SK-N-SH treated with all-trans-retinoic acid at 6 μM for 48 hours (cell line): Measurements from ENCODE around the gene DCAF8L2.

Source experiments
- ARNTL ChIP-seq: fragments of 450-650 bp; formaldehyde crosslinking; IDR thresholded peaks from 2 replicates; pipeline ENCODE4 v1.5.0; 2020; ENCODE audit warnings: low read depth, mild to moderate bottlenecking, moderate library complexity, borderline replicate concordance
- BACH2 ChIP-seq: fragments of 250-450 bp; sonication (Bioruptor Pico); IDR thresholded peaks from 2 replicates; pipeline ENCODE4 v1.9.0; 2021; ENCODE audit warnings: mild to moderate bottlenecking, borderline replicate concordance
- CSDC2 ChIP-seq: fragments of 250-450 bp; sonication (Bioruptor Pico); IDR thresholded peaks from 2 replicates; pipeline ENCODE4 v1.5.0; 2020; ENCODE audit warnings: mild to moderate bottlenecking, moderate library complexity
- PPARA ChIP-seq: fragments of 250-450 bp; sonication (Bioruptor Pico); IDR thresholded peaks from 2 replicates; pipeline ENCODE4 v1.5.0; 2020; ENCODE audit warnings: mild to moderate bottlenecking, borderline replicate concordance
- RARB ChIP-seq: fragments of 250-450 bp; sonication (Bioruptor Pico); IDR thresholded peaks from 2 replicates; pipeline ENCODE4 v1.8.0; 2021; ENCODE audit warnings: mild to moderate bottlenecking, moderate library complexity
- ZFP3 ChIP-seq: fragments of 250-450 bp; sonication (Bioruptor Pico); IDR thresholded peaks from 2 replicates; pipeline ENCODE4 v1.5.0; 2020; ENCODE audit warnings: mild to moderate bottlenecking, moderate library complexity
- TF ChIP-seq, protein P1 (sequence below): fragments of 250-450 bp; sonication (Bioruptor Pico); IDR thresholded peaks from 2 replicates; pipeline ENCODE4 v1.5.1; 2020; ENCODE audit warnings: low read depth, mild to moderate bottlenecking, moderate library complexity
- TF ChIP-seq, protein P2 (sequence below): fragments of 250-450 bp; sonication (Bioruptor Pico); IDR thresholded peaks from 2 replicates; pipeline ENCODE4 v1.8.0; 2020; ENCODE audit warnings: mild to moderate bottlenecking, moderate library complexity, borderline replicate concordance

DNA sequence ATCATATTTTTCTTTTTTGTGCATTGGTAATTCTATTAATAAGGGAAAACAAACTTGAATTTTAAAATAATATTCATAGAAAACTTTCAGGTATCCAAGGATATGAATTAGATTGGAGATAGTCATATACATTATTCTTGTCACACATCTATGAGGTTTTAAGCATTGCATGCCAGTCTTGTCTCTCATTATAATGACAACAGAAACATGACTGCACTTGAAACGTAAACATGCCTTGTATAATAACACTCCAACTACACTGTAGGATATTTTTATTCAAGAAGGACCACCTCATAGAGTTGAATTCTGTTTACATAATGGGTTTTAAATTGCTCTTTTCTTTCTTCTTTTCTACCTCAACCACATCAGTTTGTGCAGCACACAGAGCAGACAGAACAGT is 104.5 kb downstream of the DCAF8L2 start:
- TF ChIP-seq, protein P1, sequence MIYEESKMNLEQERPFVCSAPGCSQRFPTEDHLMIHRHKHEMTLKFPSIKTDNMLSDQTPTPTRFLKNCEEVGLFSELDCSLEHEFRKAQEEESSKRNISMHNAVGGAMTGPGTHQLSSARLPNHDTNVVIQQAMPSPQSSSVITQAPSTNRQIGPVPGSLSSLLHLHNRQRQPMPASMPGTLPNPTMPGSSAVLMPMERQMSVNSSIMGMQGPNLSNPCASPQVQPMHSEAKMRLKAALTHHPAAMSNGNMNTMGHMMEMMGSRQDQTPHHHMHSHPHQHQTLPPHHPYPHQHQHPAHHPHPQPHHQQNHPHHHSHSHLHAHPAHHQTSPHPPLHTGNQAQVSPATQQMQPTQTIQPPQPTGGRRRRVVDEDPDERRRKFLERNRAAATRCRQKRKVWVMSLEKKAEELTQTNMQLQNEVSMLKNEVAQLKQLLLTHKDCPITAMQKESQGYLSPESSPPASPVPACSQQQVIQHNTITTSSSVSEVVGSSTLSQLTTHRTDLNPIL (CRISPR knock-in tag), result no peak
- TF ChIP-seq ZFP3 (CRISPR knock-in tag) (no peak), RARB (CRISPR knock-in tag) (no peak), BACH2 (no peak), CSDC2 (no peak), PPARA (CRISPR knock-in tag) (no peak), ARNTL (CRISPR knock-in tag) (no peak)
- TF ChIP-seq, protein P2, sequence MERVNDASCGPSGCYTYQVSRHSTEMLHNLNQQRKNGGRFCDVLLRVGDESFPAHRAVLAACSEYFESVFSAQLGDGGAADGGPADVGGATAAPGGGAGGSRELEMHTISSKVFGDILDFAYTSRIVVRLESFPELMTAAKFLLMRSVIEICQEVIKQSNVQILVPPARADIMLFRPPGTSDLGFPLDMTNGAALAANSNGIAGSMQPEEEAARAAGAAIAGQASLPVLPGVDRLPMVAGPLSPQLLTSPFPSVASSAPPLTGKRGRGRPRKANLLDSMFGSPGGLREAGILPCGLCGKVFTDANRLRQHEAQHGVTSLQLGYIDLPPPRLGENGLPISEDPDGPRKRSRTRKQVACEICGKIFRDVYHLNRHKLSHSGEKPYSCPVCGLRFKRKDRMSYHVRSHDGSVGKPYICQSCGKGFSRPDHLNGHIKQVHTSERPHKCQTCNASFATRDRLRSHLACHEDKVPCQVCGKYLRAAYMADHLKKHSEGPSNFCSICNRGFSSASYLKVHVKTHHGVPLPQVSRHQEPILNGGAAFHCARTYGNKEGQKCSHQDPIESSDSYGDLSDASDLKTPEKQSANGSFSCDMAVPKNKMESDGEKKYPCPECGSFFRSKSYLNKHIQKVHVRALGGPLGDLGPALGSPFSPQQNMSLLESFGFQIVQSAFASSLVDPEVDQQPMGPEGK (CRISPR knock-in tag), result no peak
